PC-3 (cell line): ENCODE data around the gene AKAP9. TPM values are rescaled to one million over a fixed set of nuclear protein-coding genes. Genes with fewer than 3 reads are reported as not detected.
"Not testable (repeated sequence)": the region's sequence is repeated elsewhere in the genome, so short reads cannot be mapped to it uniquely, and the experiment has no call there.

Source experiments
- ATAC-seq: fragments of 200-7000 bp; cut with Tn5 transposase; 2 replicates; pipeline ENCODE4 v1.9.1; 2020; ENCODE audit warnings: mild to moderate bottlenecking, moderate library complexity
- BruUV-seq: library from RNA; stranded (reverse); fragments of 400-500 nt; replicated peaks from 2 replicates; lab custom pipeline; 2021; lab: Mats Ljungman, UMichigan
- CTCF ChIA-PET: fragments of 300-600 bp; sonication (Branson Sonifier 250); formaldehyde crosslinking; loops from one replicate; lab custom pipeline; 2022; ENCODE audit warnings: antibody characterized with exemption; lab: Charles Lee
- POLR2A ChIA-PET: fragments of 300-600 bp; sonication (Branson Sonifier 250); formaldehyde crosslinking; loops from one replicate; lab custom pipeline; 2022; ENCODE audit warnings: antibody characterized with exemption; ENCODE audit not compliant: unreplicated experiment; lab: Charles Lee
- DNase-seq: peaks from one replicate; pipeline ENCODE4 v3.0.0-alpha.2; 2015
- H2AFZ ChIP-seq: fragments of 300-600 bp; sonication (generic); 2 replicates; pipeline ENCODE4 v1.6.0; 2016; ENCODE audit warnings: antibody characterized with exemption, low read length
- H3F3A ChIP-seq: fragments of 300-600 bp; sonication (generic); one replicate; pipeline ENCODE4 v1.6.0; 2017; ENCODE audit warnings: antibody characterized with exemption, low read length, control low read depth, mild to moderate bottlenecking; ENCODE audit not compliant: unreplicated experiment
- H3K27ac ChIP-seq: fragments of 300-600 bp; sonication (generic); 2 replicates; pipeline ENCODE4 v1.5.1; 2016; ENCODE audit warnings: mild to moderate bottlenecking, low read length
- H3K27me3 ChIP-seq: fragments of 300-600 bp; sonication (generic); 2 replicates; pipeline ENCODE4 v1.6.1; 2016; ENCODE audit warnings: low read length, mixed read lengths
- H3K36me3 ChIP-seq: fragments of 300-600 bp; sonication (generic); 2 replicates; pipeline ENCODE4 v1.6.1; 2016; ENCODE audit warnings: low read depth, mixed run types, low read length, mixed read lengths
- H3K4me1 ChIP-seq: fragments of 300-600 bp; sonication (generic); 2 replicates; pipeline ENCODE4 v1.5.1; 2016; ENCODE audit warnings: low read length; ENCODE audit not compliant: insufficient read depth
- H3K4me2 ChIP-seq: fragments of 300-600 bp; sonication (generic); 2 replicates; pipeline ENCODE4 v1.6.0; 2016; ENCODE audit warnings: low read length
- H3K4me3 ChIP-seq: fragments of 300-600 bp; sonication (generic); 2 replicates; pipeline ENCODE4 v1.5.1; 2016; ENCODE audit warnings: mild to moderate bottlenecking, low read length, mixed read lengths
- H3K79me2 ChIP-seq: fragments of 300-600 bp; sonication (generic); 2 replicates; pipeline ENCODE4 v1.6.1; 2017; ENCODE audit warnings: low read length, mixed read lengths
- H3K9ac ChIP-seq: fragments of 300-600 bp; sonication (generic); 2 replicates; pipeline ENCODE4 v1.6.0; 2016; ENCODE audit warnings: mild to moderate bottlenecking, low read length
- H3K9me2 ChIP-seq: fragments of 300-600 bp; sonication (generic); replicated peaks from 2 replicates; pipeline ENCODE4 v1.6.1; 2016; ENCODE audit warnings: mixed run types, low read length, mixed read lengths
- H3K9me3 ChIP-seq: fragments of 300-600 bp; sonication (generic); 2 replicates; pipeline ENCODE4 v1.6.1; 2016; ENCODE audit warnings: low read length, mixed read lengths
- H4K20me1 ChIP-seq: fragments of 300-600 bp; sonication (generic); 2 replicates; pipeline ENCODE4 v1.6.1; 2016; ENCODE audit warnings: low read length, mixed read lengths
- EZH2 ChIP-seq: fragments of 300-600 bp; sonication (generic); IDR thresholded peaks from one replicate; pipeline ENCODE4 v1.6.1; 2017; ENCODE audit warnings: antibody characterized with exemption, mild to moderate bottlenecking, low read length; ENCODE audit not compliant: unreplicated experiment
- EZH2phosphoT487 ChIP-seq: fragments of 300-600 bp; sonication (generic); IDR thresholded peaks from 2 replicates; pipeline ENCODE4 v1.6.1; 2018; ENCODE audit warnings: mild to moderate bottlenecking, antibody characterized with exemption, low read length, borderline replicate concordance
- intact Hi-C: fragments of 100-400 bp; cut with micrococcal nuclease; formaldehyde crosslinking; loops from 2 replicates; pipeline ENCODE4 v1.9.0; 2023
- total RNA-seq: library from RNA; depleted of rRNA; stranded (reverse); fragments of >200 nt; gene quantifications from 2 replicates; pipeline ENCODE4 v1.2.3, GENCODE V29; 2014
- TF ChIP-seq, protein P1 (sequence below): fragments of 300-600 bp; sonication (generic); conservative IDR thresholded peaks from 2 replicates; pipeline ENCODE4 v1.5.1; 2017; ENCODE audit warnings: antibody characterized with exemption, low read depth, mild to moderate bottlenecking, low read length

Gene AKAP9
- total RNA-seq, 1 experiment from 2014 or later: 24.9 TPM

DNA sequence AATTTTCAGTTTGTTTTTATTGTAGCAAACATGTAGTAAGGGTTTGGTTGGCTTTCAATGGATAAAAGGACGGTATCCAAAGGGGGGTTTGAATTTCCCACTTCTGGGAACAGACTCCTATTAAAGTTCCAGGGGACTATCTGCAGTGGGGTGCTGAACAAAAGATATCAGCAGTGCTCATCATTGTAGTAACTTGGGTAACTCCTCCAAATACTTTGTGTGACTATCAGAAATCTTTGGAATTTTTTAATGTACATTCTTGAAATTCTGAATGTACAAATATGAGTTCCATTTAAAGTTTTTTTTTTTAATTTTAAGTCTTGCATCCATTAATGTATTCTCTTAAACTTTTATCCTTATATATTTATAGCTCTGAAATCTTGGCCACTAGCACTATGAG, 151.5 kb downstream of the AKAP9 start:
- no peaks in the 10 kb centered on the region for H3K27me3 ChIP-seq
- ATAC-seq: no peak
- H3F3A ChIP-seq: no peaks in the 10 kb centered on the region
- no TSS peak for BruUV-seq
- ChIA-PET CTCF (no interaction called here), POLR2A (no interaction called here)
- no peaks in the 10 kb centered on the region for H4K20me1 ChIP-seq
- no peaks in the 10 kb centered on the region for H3K79me2 ChIP-seq
- no peak overlapping the region for H3K4me2 ChIP-seq
- no peaks in the 10 kb centered on the region for H3K9me3 ChIP-seq
- intact Hi-C loops: no loop called here
- H3K9me2 ChIP-seq: no peaks in the 10 kb centered on the region
- no peak for TF ChIP-seq EZH2
- TF ChIP-seq EZH2phosphoT487: no peak
- TF ChIP-seq, protein P1, sequence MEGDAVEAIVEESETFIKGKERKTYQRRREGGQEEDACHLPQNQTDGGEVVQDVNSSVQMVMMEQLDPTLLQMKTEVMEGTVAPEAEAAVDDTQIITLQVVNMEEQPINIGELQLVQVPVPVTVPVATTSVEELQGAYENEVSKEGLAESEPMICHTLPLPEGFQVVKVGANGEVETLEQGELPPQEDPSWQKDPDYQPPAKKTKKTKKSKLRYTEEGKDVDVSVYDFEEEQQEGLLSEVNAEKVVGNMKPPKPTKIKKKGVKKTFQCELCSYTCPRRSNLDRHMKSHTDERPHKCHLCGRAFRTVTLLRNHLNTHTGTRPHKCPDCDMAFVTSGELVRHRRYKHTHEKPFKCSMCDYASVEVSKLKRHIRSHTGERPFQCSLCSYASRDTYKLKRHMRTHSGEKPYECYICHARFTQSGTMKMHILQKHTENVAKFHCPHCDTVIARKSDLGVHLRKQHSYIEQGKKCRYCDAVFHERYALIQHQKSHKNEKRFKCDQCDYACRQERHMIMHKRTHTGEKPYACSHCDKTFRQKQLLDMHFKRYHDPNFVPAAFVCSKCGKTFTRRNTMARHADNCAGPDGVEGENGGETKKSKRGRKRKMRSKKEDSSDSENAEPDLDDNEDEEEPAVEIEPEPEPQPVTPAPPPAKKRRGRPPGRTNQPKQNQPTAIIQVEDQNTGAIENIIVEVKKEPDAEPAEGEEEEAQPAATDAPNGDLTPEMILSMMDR: no peak
- no peak overlapping the region for H3K9ac ChIP-seq
- H3K36me3 ChIP-seq: peaks cover 10% of the 10 kb centered on the region; the same call in 1 of the 2 replicates
- H3K27ac ChIP-seq: no peak overlapping the region
- no peaks in the 10 kb centered on the region for H3K4me1 ChIP-seq
- H3K4me3 ChIP-seq: no peak overlapping the region
- no peak for DNase-seq
- no peak overlapping the region for H2AFZ ChIP-seq

DNA sequence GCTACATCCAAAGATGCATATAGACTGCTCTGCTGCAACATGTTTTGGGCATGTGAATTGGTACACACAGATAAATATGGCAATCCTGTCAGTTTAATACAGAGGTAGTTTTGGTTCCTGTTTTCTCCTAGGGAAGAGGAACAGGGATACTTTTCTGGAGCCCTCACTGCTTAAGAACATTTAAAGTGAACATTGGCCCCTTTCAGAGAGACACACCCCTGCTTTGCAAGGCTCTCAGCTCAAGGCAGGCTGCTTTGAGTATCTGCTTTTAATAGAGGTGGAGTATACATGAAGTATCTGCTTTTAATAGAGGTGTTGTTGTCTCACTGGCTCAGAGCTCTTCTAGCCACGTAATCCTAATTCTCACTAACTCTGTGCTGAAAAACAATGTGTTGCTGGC, 154.7 kb downstream of the AKAP9 start:
- no peak for ATAC-seq
- no peak for DNase-seq
- POLR2A ChIA-PET: no interaction called here

DNA sequence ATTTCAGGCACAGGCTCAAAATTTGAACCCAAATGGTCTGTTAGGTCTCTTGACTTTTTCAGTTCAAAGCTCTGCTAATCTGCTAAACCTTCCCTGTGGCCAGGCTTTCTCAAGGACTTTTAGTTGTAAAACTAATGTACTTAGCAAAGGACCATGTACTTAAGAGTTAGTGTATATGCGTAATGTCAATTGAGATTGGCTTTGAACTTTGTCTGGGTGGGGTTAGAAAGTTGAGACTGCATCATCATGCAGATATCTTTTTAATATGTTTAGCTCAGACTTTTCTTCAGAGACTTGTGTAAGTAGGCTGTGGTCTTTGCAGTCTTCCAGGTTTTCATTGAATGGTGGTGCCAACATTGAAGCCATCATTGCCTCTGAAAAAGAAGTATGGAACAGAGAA, 159.9 kb downstream of the AKAP9 start:
- POLR2A ChIA-PET: no interaction called here

More for the DNA sequence above, 154.7 kb downstream of the AKAP9 start:
- Histone ChIP-seq H4K20me1 (no peaks in the 10 kb centered on the region), H3F3A (no peaks in the 10 kb centered on the region), H3K27me3 (no peaks in the 10 kb centered on the region), H3K36me3 (peaks cover 4% of the 10 kb centered on the region), H3K4me2 (no peak overlapping the region), H3K9me3 (no peaks in the 10 kb centered on the region), H3K27ac (no peak overlapping the region), H3K9ac (no peak overlapping the region), H3K9me2 (no peaks in the 10 kb centered on the region), H3K79me2 (no peaks in the 10 kb centered on the region), H3K4me1 (no peaks in the 10 kb centered on the region), H3K4me3 (no peak overlapping the region), H2AFZ (no peak overlapping the region)
- no TSS peak for BruUV-seq
- intact Hi-C loops: no loop called here
- CTCF ChIA-PET: interaction anchor here (0.6 to 0.8 kb wide), 2 partner anchors 36 to 37 kb away, joined by 4 read pairs; no protein-coding TSS in a partner anchor
- TF ChIP-seq EZH2phosphoT487: no peak
- TF ChIP-seq, protein P1: no peak
- TF ChIP-seq EZH2: no peak

DNA sequence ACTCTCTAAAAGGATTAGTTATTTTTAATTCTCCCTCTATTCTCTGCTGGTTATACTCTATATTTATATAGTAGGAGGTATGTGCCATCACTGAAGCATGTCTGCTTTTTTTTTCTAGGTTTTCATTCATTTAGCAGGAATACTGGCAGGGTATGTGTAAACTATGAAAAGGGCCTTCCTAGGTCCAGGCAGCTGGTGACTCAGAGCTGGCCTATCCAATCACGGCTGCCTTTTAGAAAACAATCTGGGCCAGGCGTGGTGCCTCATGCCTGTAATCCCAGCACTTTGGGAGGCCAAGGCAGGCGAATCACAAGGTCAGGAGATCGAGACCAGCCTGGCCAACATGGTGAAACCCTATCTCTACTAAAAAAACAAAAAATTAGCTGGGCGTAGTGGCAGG, 162.2 kb downstream of the AKAP9 start:
- intact Hi-C loops, DNase-seq, H3K4me3 ChIP-seq, H3K9ac ChIP-seq, H3K27me3 ChIP-seq, H3K36me3 ChIP-seq, H3K4me2 ChIP-seq, H3K4me1 ChIP-seq, H3F3A ChIP-seq, H4K20me1 ChIP-seq, H3K9me3 ChIP-seq, H3K9me2 ChIP-seq, POLR2A ChIA-PET, CTCF ChIA-PET, H2AFZ ChIP-seq, BruUV-seq, H3K27ac ChIP-seq, H3K79me2 ChIP-seq: not testable (repeated sequence)
- peak; percentile 40; the same call in 1 of the 2 replicates for ATAC-seq

More for the DNA sequence above, 159.9 kb downstream of the AKAP9 start:
- no peaks in the 10 kb centered on the region for H3K9me2 ChIP-seq
- H3K4me1 ChIP-seq: no peaks in the 10 kb centered on the region
- no peak overlapping the region for H3K27ac ChIP-seq
- DNase-seq: no peak
- ATAC-seq: no peak
- H3K9ac ChIP-seq: no peak overlapping the region
- no peaks in the 10 kb centered on the region for H3K79me2 ChIP-seq
- H3K4me3 ChIP-seq: no peak overlapping the region
- H3K27me3 ChIP-seq: no peaks in the 10 kb centered on the region
- no peaks in the 10 kb centered on the region; the same call in 1 of the 2 replicates for H3K36me3 ChIP-seq
- intact Hi-C loops: no loop called here
- H2AFZ ChIP-seq: no peak overlapping the region
- no peak overlapping the region for H3K4me2 ChIP-seq
- CTCF ChIA-PET: no interaction called here
- TF ChIP-seq, protein P1: no peak
- TF ChIP-seq EZH2: no peak
- no peak for TF ChIP-seq EZH2phosphoT487
- no peaks in the 10 kb centered on the region for H3F3A ChIP-seq
- no TSS peak for BruUV-seq
- H4K20me1 ChIP-seq: no peaks in the 10 kb centered on the region
- H3K9me3 ChIP-seq: no peaks in the 10 kb centered on the region
